ENCODE data around the gene NFE2L1.
"Not testable (repeated sequence)": the region's sequence is repeated elsewhere in the genome, so short reads cannot be mapped to it uniquely, and the experiment has no call there.

NFE2L1 gene

DNA sequence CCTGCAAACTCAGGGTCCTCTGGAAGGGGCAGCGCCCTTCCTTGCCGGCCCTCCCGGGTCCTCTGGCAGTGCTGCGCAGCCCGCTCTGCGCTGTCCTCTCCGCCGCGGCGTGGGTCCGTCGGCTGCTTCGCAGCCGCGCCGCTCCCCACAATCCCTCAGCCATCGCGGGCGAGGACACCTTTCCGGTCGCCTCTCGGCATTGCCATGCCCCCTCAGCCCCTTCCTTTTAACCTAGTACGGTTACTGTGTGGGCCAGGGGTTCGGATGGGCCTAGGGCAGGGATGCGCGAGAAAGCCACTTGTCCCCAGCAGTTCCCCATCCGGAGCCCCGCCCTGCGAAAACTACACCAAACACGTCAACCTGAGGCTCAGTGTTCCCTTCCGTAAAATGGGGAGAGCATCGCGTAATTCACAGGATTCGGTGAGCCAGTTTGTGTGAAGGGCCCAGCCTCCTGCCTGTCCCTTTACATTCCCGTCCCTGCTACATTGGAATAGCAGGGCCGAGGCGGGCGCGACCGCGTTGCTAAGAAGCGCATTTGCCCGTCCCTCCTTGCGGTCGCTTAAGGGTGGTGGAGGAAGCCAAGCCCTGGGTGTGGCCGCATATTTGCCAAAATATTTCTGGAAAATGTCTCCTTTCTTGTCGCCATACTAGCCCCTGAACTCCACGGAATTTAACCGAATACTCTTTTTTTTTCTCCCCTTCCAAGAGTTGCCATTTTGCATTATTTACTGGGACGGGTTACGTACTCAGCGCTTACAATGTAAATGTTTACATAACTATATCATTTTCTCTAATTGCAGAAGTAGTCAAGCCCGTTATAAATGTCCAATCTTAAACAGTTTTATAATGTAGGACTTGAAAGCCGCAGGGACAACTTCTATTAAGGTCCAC, 23.8 kb upstream of the NFE2L1 start:
- peak; percentile 54 for DNase-seq (ENCODE audit: low spot score)

DNA sequence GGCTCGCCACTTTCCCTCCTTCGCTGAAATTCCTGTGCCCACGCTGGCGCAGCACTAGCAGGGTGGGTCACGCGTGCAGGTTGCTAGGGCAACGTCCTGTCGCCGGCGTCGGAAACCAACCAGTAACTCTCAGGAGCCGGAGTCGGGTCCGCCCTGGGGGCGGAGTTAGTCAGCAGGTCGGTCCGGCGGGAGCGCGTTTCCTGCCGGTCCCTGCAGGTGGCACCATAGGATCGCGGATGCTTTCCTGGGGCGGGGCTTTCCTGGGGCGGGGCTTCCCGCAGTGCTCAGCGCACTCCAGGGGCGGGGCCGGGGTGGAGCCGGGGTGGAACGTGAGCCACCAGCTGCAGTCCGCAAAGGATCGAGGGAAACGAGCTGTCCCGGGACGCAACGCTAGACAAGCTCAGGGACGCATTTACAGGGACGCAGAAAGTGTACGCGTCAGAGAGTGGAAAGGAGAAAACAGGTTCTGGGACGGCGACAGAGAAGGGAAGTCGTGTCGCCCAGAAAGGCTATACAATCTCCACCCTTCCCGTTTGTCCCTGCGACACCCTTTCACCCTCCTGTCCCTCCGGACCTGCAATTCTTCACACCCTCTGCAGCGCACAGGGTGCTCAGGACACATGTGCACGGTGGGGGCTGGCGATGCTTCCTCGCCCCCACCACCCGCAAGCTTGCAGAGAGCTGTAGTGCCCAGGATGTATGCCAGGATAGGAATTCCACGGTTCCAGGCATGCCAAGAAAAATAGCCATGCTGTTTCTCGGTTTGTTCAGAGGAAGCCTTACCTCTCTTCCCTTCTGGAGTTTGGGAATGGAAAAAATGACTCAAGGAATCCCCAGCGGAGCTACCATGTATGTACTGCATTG, 22.9 kb upstream of the NFE2L1 start:
- peak; percentile 95 for DNase-seq (ENCODE audit: low spot score)

DNA sequence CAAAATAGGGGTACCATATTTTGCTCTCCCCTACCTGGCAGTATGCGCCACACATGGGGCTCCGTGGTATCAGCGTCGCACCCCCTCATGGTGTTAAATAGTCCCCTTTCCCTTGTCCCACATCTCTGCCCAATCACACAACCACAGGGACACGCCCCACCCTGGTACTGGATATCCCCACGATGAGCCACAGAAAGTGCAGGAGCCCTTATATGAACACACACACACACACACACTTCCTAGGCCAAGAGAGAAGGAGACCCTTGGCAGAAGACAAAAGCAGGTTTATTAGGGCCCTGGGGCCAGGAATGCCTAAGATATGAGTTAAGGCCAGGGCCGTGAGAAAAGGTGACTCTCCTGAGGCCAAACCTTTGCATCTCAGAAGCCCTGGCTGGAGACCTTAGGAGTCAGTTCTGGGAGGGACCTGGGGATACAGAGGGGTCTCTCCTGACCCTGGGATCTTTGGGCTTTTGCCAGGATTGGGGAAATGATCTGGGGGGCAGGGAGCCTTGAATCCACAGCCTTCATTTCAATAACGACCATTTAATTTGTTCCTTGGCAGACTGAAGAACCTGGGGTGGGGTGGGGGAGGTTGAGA, 22.2 kb upstream of the NFE2L1 start:
- no peak for DNase-seq (ENCODE audit: low spot score)

DNA sequence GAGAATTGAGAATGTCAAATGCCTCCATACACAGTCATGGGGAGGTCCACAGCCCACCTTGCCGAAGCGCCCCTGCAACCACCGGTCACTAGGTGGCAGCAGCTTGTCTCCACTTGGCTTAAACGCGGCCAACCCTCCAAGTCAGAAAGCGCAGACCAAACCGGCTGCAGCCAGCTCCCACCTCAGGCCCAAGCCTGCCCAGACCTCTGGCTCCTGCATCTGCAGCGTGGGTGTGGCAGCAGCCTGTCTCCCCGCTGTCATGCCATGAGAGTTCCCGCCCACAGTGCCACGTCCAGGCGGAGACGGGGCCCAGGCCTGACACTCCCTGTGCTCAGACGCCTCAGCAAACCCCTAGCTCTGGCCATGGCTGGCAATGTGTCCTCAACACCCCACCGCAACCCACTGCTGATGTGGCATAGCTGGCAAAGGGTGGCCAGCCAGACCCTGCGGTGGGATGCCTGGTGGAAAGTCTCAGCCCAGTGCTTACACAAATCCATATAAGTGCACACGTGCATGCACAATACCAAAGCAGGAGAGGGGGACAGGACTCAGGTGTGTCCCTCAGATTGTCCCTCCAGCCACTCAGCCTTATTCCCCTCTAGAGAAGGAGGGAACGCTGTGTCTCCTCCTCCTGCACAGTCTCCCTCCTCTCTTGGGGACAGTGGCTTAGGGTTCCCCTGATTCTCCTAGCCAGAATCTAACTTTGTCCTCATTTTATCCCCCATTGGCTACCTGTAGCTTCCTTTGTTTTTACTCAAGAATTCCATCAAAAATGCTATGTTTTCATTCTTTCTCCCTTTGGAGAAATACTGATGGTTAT, 21.4 kb upstream of the NFE2L1 start:
- DNase-seq (ENCODE audit: low spot score), result peak; percentile 77

DNA sequence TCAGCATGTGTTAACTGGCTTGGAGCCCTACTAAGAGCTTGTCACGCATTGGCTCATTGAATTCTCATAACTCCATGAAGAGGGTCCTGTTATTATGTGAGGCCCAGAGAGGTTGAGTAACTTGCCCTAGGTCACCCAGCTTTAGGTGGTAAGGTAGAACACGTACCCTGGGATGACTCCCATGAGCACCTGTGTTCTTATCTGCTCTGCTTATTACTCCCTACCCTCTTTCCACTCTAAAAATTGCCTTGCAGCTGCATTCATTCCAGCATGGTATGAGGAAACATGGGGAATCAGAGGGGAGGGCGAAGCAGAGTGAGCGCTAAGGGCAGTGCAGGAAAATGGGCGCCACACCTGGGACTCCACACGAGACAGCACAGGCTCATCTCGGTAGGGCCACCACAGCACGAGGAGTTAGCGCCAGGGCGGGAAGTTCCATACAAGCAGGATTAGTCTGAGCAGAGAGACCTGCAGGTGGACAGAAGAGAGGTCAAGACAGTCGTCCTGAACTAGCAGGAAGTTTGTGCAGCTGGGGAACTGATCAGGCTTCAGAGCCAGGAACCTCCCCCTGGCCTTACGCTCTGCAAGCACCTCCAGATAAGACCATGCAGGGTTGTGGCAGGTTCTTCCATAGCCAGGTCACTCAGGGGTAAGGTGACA, 20.7 kb upstream of the NFE2L1 start:
- DNase-seq (ENCODE audit: low spot score), result no peak

DNA sequence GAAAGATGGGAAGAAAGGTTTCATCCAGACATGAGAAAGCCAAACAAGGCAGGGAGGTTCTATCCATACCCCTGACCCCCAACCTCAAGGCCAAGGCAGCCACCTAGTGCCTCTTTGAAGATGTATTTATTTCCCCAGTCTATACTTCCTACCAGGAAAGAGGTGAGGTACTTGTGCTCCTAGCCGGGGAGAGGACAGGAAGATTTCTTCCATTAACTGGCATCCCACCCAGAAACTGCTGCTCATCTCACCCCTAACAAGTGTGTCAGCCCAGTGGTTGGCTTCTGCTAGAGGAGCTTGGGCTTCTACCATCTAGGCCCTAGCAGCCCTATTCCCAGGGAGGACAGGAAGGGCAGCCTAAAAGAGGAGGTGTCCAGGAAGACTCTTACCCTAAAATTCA, 19.4 kb upstream of the NFE2L1 start:
- DNase-seq (ENCODE audit: low spot score), result no peak

DNA sequence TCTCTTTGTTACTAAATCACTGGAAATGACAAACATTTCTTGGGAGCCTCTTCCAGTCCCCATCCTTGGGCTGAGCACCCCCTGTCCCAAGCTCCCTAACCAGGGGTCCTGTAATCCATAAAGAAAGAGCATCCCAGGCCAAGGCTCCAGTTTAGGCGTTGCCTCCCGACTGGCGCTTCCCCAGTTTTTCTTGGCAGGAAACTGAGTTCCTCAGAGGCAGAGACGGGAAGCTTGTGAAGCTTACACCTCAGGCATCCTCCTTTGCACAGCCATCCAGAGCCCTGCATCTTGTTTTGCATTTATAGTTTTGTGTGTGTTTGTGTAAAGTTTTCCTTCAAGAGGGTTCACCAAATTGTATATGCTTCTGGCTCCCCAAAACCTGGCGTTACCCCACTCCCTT, 17.6 kb upstream of the NFE2L1 start:
- DNase-seq (ENCODE audit: low spot score), result no peak

DNA sequence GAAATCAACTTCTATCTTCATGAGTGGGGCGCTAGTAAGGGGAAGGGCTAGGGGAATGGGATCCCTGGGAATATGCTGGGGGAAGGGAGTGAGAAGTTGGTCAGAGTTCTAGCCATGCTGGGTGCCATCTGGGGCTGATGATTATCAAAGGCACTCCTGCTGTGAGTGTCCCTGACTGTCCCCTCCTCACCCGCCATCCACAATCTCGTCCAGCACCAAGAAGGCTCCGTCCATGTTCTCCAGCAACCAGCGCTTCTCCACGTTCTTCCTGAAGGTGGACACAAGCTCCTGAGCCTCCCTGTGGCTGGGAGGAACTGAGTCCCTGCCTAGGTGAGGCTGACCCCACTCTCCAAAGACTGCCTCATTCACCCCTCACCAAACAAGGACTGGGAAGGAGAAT, 16.2 kb upstream of the NFE2L1 start:
- no peak for DNase-seq (ENCODE audit: low spot score)

DNA sequence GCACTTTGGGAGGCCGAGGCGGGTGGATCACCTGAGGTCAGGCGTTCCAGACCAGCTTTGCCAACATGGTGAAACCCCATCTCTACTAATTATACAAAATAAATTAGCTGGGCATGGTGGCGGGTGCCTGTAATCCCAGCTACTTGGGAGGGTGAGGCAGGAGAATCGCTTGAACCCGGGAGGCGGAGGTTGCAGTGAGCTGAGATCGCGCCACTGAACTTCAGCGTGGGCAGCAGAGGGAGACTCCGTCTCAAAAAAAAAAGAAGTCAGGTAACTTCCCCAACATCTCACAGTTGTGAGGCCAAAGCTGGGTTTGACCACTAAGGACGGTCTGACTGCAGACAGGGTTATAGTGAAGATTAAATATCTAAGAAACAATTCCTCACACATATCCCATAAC, 13.4 kb upstream of the NFE2L1 start:
- DNase-seq (ENCODE audit: low spot score), result not testable (repeated sequence)

DNA sequence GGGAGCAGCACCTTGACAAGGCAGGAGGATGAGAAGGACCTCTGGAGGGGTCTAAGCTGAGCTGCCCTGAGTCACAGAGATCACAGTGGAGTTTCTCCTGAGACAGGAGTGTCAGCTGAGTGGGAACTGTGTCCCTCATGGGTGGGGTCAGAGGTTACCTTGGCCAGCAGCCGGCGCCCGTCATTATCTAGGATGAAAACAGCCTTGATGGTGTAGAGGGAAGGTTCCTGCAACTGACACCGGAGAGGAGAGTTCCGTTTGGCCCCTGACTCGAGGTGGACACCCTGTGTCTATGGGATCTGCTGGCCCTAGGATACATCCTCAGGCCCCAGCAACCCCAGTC, 11.5 kb upstream of the NFE2L1 start:
- DNase-seq (ENCODE audit: low spot score), result no peak

DNA sequence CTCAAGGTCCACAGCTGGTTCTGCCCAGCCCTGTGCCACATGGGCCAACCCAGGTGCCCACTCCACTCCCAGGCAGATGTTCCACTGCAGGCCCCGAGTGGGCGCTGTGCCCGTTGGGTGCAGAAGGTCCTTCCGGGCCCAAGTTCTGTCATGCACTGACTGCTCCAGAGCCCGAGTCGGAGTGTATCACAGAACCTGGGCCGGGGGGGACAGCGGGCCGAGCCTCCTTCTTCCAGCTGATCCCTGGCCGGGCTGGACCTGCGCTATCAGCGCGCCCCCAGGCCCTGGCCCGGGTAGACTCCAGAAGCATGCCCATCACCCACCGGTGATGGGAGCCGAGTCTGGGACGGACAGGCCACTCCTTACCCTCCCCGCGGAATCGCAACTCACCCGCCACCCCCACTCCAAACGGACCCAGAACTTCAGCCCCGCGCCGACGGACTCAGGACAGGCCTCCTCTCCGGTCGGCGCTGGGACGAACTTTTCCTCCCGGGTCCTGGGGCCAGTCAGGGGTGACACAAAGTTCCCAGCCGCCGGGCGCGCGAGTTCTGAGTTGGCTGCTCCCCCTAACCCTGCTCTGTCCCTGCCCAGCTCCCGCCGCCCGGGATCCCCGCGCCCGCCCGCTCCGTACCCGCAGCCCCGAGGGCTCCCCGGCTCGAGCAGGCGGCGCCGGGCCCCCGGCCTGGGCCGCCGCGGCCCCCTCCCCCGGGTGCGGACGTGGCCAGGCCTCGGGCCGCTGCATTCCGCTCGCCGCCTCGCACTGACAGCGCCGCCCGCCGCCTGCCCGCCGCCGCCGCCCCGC, 10.9 kb upstream of the NFE2L1 start, which contains the start of gene COPZ2:
TSS of gene COPZ2 (minus strand) at position 762 of the 802 bp plus-strand sequence. CDS start at position 742, 20 bp downstream.
- DNase-seq (ENCODE audit: low spot score), result peak; percentile 82

DNA sequence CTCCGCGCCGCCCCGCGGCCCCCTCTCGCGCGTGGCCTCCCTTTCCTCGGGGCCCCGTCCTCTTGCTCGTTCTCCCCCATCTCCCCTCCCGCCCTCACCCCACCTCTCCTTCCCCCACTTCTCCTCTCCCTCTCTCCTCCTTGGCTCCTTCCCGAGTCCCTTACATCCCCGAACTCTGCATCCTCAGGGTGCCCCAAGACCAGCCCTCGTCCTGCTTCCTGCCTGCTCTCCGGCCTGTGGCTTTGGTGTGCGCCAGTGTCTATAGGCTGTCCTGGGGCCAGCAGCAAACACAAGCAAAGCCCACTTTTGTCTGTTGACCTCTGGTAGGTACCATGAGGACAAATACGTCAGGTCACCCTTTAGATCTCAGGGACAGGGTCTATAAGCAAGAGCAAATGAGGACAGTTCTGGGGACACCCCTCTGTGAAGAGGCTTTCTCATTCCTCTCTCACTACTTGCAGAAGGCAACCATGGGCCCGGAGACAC, 10.3 kb upstream of the NFE2L1 start:
- DNase-seq (ENCODE audit: low spot score), result no peak

DNA sequence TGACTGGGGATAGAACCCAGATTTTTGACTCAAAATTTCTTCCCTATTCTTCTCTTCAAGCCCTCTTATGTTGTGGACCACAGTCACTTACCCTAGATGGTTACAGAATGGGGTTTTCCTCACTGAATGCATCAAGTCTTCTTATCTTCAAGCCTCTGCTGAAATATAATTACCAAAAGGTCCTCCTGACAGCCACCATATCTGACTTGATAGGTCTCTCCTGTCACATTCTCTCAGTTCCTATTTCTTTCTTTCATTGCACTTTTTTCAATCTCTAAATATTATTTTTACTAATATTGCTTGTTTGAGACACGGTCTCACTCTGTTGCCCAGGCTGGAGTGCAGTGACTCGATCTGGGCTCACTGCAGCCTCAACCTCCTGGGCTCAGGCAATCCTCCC, 9.5 kb upstream of the NFE2L1 start:
- DNase-seq (ENCODE audit: low spot score), result no peak

DNA sequence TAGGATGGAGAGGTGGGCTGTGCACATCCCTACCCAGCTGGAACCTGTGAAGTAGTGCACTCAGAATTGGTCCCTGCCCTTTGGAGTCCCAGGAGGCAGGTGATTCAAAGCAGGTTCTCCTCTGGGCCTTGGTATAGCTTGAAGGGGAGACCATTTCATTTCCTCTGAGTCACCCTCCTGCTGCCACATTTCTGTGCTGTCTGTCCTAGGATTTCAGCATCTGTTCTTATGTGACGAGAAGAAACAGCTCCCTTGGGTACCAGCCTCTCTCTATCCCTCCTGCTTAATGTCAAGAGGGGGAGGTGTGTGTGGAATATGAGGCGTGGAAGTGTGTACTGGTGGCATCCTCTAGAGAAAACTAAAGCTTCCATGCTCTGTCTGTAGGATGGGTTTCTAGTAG, 5.0 kb upstream of the NFE2L1 start:
- DNase-seq (ENCODE audit: low spot score), result no peak

DNA sequence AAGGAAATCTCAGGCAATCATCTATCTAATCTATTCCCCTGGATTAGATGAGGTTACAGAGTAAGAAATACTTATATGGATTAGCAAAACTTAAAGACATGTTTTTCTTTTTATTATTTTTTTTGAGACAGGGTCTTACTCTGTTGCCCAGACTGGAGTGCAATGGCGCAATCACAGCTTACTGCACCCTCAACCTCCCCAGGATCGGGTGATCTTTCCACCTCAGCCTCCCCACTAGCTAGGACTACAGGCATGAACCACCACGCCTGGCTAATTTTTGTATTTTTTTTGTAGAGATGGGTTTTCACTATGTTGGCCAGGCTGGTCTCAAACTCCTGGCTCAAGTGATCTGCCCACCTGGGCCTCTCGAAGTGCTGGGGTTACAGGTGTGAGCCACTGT, 3.3 kb upstream of the NFE2L1 start:
- no peak for DNase-seq (ENCODE audit: low spot score)

DNA sequence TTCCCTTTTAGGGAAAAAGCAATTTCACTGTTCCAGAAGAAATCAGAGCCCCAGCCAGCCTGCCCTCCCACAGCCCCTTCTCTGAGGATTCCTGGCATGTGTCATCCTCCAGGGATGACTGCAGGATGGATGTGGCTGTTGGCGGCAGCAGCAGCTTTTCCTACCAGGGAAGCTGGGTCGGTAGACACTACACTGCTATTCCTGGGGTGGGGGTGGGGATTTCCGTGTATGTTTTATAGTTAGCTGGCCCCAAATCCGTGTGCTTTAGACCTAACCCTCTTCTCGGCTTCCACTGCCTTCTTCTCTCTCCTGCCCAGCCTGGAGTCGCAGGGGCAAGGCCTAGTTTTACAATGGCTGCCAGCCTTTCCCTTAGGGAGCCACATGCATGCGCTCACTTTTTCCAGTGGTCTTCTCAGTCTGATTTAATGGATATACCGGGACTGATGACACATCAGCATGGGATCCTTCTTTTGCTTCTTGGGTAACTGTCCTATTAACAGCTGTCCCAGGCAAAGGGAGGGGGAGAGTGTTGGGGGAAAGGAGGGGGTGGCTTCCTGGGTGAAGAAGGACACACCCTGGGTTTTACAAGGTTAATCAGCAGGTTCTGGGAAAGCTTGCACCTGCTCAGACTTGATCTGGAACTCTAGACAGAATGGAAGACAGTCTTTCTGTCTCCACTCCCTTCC, 2.7 kb upstream of the NFE2L1 start:
- no peak for DNase-seq (ENCODE audit: low spot score)

DNA sequence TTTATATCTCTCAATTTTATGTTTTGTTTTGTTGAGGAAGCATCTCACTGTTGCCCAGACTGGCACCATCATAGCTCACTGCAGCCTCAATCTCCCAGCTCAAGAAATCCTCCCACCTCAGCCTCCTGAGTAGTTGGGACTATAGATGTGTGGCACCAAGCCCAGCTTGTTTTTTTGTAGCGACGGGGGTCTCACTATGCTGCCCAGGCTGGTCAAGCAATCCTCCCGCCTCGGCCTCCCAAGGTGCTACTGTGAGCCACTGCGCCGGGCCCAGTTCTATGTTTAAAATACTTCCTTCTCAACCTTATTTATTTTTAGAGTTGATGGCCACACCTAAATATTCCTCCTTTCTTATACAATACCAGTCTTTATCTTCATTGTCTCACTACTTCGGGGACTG, 1.9 kb upstream of the NFE2L1 start:
- DNase-seq (ENCODE audit: low spot score), result no peak

DNA sequence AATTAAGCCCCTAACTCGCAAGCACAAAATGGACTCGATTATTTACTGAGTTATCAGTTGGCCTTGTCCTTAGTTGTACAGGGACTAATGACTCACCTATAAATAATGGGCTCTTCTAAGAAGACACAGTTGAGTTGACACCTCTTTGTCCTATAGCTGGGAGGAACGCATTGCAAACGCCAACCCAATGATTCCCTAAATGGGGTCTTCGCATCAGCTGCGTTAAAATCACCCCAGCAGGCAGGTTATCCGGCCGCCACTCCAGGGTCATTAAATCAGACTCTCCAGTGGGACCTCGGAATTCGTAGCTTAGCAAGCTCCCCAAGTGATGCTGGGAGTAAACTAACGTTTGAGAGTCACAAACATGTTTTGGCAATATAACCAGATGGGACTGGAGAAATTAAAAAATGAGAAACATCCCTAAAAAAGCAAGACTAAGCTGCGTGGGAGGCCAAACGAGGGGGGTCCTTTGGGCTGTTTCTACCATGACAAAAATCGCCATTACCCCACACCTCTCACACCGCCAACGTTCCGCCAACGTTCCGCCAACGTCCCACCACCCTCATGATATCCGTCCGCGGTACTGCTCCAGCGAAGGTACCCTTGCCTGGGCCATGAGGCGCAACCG, 932 bp upstream of the NFE2L1 start:
- DNase-seq (ENCODE audit: low spot score), result no peak

Measured in germinal center (tissue), 1 donor.